GM23338 (cell line): ENCODE results near the gene RPTOR. TPM values are rescaled to one million over a fixed set of nuclear protein-coding genes. Genes with fewer than 3 reads are reported as not detected.

Experiments
- ATAC-seq: fragments of 200-7000 bp; cut with Tn5 transposase; 3 replicates; pipeline ENCODE4 v1.9.1; 2020
- DNase-seq: peaks from one replicate; pipeline ENCODE4 v3.0.0-alpha.2; 2015; ENCODE audit warnings: low spot score
- H2AFZ ChIP-seq: fragments of 200-600 bp; sonication (generic); 2 replicates; pipeline ENCODE4 v1.8.0; 2016; ENCODE audit warnings: antibody characterized with exemption, mild to moderate bottlenecking, moderate library complexity
- H3F3A ChIP-seq: fragments of 200-600 bp; sonication (generic); replicated peaks from 2 replicates; pipeline ENCODE4 v1.8.0; 2017; ENCODE audit warnings: antibody characterized with exemption, mixed run types, low read depth
- H3K27ac ChIP-seq: fragments of 200-600 bp; sonication (generic); 2 replicates; pipeline ENCODE4 v1.6.1; 2016; ENCODE audit warnings: low read depth
- H3K27me3 ChIP-seq: fragments of 200-600 bp; sonication (generic); 2 replicates; pipeline ENCODE4 v1.8.0; 2016; ENCODE audit warnings: mild to moderate bottlenecking, mixed run types, moderate library complexity; ENCODE audit not compliant: insufficient read depth
- H3K36me3 ChIP-seq: fragments of 200-600 bp; sonication (generic); 2 replicates; pipeline ENCODE4 v1.8.0; 2016; ENCODE audit warnings: mild to moderate bottlenecking; ENCODE audit not compliant: insufficient read depth
- H3K4me1 ChIP-seq: fragments of 200-600 bp; sonication (generic); 2 replicates; pipeline ENCODE4 v1.8.0; 2016; ENCODE audit warnings: mild to moderate bottlenecking, moderate library complexity; ENCODE audit not compliant: insufficient read depth
- H3K4me2 ChIP-seq: fragments of 200-600 bp; sonication (generic); 2 replicates; pipeline ENCODE4 v1.7.1; 2017; ENCODE audit warnings: mixed run types
- H3K4me3 ChIP-seq: fragments of 200-600 bp; sonication (generic); 2 replicates; pipeline ENCODE4 v1.6.1; 2016; ENCODE audit warnings: mixed run types
- H3K79me2 ChIP-seq: fragments of 200-600 bp; sonication (generic); replicated peaks from 2 replicates; pipeline ENCODE4 v1.8.0; 2017; ENCODE audit warnings: mild to moderate bottlenecking; ENCODE audit not compliant: insufficient read depth
- H3K9me2 ChIP-seq: fragments of 200-600 bp; sonication (generic); 2 replicates; pipeline ENCODE4 v1.8.0; 2017; ENCODE audit not compliant: insufficient read depth
- H4K20me1 ChIP-seq: fragments of 200-600 bp; sonication (generic); replicated peaks from 2 replicates; pipeline ENCODE4 v1.8.0; 2017; ENCODE audit warnings: mild to moderate bottlenecking; ENCODE audit not compliant: insufficient read depth
- H3K27ac Mint-ChIP-seq: 2 replicates; pipeline ENCODE4 v1.8.0; 2020; ENCODE audit warnings: inconsistent platforms, mild to moderate bottlenecking, moderate library complexity, mixed read lengths
- H3K27me3 Mint-ChIP-seq: 3 replicates; pipeline ENCODE4 v1.8.0; 2022; ENCODE audit warnings: low read depth, mild to moderate bottlenecking, moderate library complexity, mixed read lengths, inconsistent platforms; ENCODE audit not compliant: insufficient read depth, poor library complexity
- H3K36me3 Mint-ChIP-seq: 3 replicates; pipeline ENCODE4 v1.8.0; 2021; ENCODE audit warnings: low read depth, mild to moderate bottlenecking, inconsistent platforms, moderate library complexity, mixed read lengths
- H3K4me1 Mint-ChIP-seq: 3 replicates; pipeline ENCODE4 v1.8.0; 2020; ENCODE audit warnings: mild to moderate bottlenecking, inconsistent platforms, mixed read lengths
- H3K4me3 Mint-ChIP-seq: 3 replicates; pipeline ENCODE4 v1.8.0; 2021; ENCODE audit warnings: moderate library complexity, mild to moderate bottlenecking, inconsistent platforms, mixed read lengths
- H3K9me3 Mint-ChIP-seq: 3 replicates; pipeline ENCODE4 v1.8.0; 2020; ENCODE audit warnings: moderate library complexity, mild to moderate bottlenecking, inconsistent platforms, mixed read lengths
- CREB1 ChIP-seq: fragments of 250-450 bp; sonication (Bioruptor Pico); IDR thresholded peaks from 2 replicates; pipeline ENCODE4 v1.5.0; 2020; ENCODE audit warnings: low read depth, mild to moderate bottlenecking, moderate library complexity
- CTCF ChIP-seq, 2 experiments: fragments of 200-600 bp in 1 of 2; sonication (generic) in 1 of 2; conservative IDR thresholded peaks; 2 replicates each; pipeline versions ENCODE4 v1.5.1 to v1.6.1; 2016 to 2017; ENCODE audit warnings: antibody characterized with exemption in 2 of 2, low read depth in 2 of 2, mild to moderate bottlenecking in 2 of 2, moderate library complexity in 1 of 2
- EZH2 ChIP-seq: fragments of 200-600 bp; sonication (generic); IDR thresholded peaks from one replicate; pipeline ENCODE4 v1.8.0; 2017; ENCODE audit warnings: antibody characterized with exemption, mild to moderate bottlenecking, low read depth; ENCODE audit not compliant: unreplicated experiment
- JUNB ChIP-seq: IDR thresholded peaks from one replicate; pipeline ENCODE4 v1.6.1; 2016; ENCODE audit warnings: antibody characterized with exemption; ENCODE audit not compliant: unreplicated experiment
- NANOG ChIP-seq: IDR thresholded peaks from 2 replicates; pipeline ENCODE4 v1.6.1; 2016; ENCODE audit warnings: antibody characterized with exemption, borderline replicate concordance
- REST ChIP-seq: IDR thresholded peaks from one replicate; pipeline ENCODE4 v1.6.1; 2018; ENCODE audit warnings: antibody characterized with exemption; ENCODE audit not compliant: unreplicated experiment
- STAT1 ChIP-seq: IDR thresholded peaks from one replicate; pipeline ENCODE4 v1.6.1; 2016; ENCODE audit warnings: antibody characterized with exemption; ENCODE audit not compliant: unreplicated experiment
- ZNF331 ChIP-seq: fragments of 250-450 bp; sonication (Bioruptor Pico); IDR thresholded peaks from 2 replicates; pipeline ENCODE4 v1.5.0; 2020; ENCODE audit warnings: low read depth, mild to moderate bottlenecking, moderate library complexity
- ZNF462 ChIP-seq: fragments of 250-450 bp; sonication (Bioruptor Pico); IDR thresholded peaks from 2 replicates; pipeline ENCODE4 v1.5.0; 2020; ENCODE audit warnings: mild to moderate bottlenecking, moderate library complexity
- polyA plus RNA-seq: library from polyadenylated mRNA; unstranded; fragments of >200 nt; fragmentation: Nextera tagmentation; extraction: Ambion mirVana; gene quantifications from 2 replicates; pipeline ENCODE4 v1.2.1, GENCODE V29; 2016
- total RNA-seq: library from RNA; depleted of rRNA; stranded (reverse); fragments of >200 nt; shearing (Covaris generic); gene quantifications from 2 replicates; pipeline ENCODE4 v1.2.3, GENCODE V29; 2014
- TF ChIP-seq, protein P1 (sequence below): IDR thresholded peaks from 2 replicates; pipeline ENCODE4 v1.6.1; 2016; ENCODE audit warnings: antibody characterized with exemption

Gene RPTOR
- total and polyA plus RNA-seq, 2 experiments from 2014 or later, result 9.5 to 38.0 TPM

GRCh38 chr17:80664217-80664790, 119.7 kb downstream of the RPTOR start (continued):
- no peak for TF ChIP-seq ZNF462 (CRISPR knock-in tag)
- TF ChIP-seq, protein P1, sequence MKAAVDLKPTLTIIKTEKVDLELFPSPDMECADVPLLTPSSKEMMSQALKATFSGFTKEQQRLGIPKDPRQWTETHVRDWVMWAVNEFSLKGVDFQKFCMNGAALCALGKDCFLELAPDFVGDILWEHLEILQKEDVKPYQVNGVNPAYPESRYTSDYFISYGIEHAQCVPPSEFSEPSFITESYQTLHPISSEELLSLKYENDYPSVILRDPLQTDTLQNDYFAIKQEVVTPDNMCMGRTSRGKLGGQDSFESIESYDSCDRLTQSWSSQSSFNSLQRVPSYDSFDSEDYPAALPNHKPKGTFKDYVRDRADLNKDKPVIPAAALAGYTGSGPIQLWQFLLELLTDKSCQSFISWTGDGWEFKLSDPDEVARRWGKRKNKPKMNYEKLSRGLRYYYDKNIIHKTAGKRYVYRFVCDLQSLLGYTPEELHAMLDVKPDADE, result no peak
- TF ChIP-seq CREB1 (CRISPR knock-in tag), result no peak
- no peak for TF ChIP-seq JUNB
- TF ChIP-seq STAT1, result no peak

- H3K27ac Mint-ChIP-seq, result no peak overlapping the region
- no peak for ATAC-seq
- no peak overlapping the region for H3K4me3 Mint-ChIP-seq
- Histone ChIP-seq H3K4me3 (no peak overlapping the region), H3K27ac (no peak overlapping the region), H3K9me2 (no peaks in the 10 kb centered on the region), H3F3A (no peaks in the 10 kb centered on the region), H3K79me2 (peaks cover 70% of the 10 kb centered on the region), H3K36me3 (no peaks in the 10 kb centered on the region), H3K27me3 (no peaks in the 10 kb centered on the region), H3K4me1 (peaks cover 18% of the 10 kb centered on the region), H3K4me2 (no peak overlapping the region), H2AFZ (no peak overlapping the region), H4K20me1 (peaks cover 11% of the 10 kb centered on the region)
- DNase-seq, result no peak
- H3K4me1 Mint-ChIP-seq, result peaks cover 53% of the 10 kb centered on the region
- H3K9me3 Mint-ChIP-seq, result no peaks in the 10 kb centered on the region; the same call in 2 of the 3 replicates
- peaks cover 10% of the 10 kb centered on the region for H3K27me3 Mint-ChIP-seq
- no peaks in the 10 kb centered on the region; the same call in 2 of the 3 replicates for H3K36me3 Mint-ChIP-seq
- no peak for TF ChIP-seq NANOG
- no peak for TF ChIP-seq CTCF (conservative IDR thresholded peaks at IDR 0.05; ENCODE audit: low read depth in 2 of 2)
- TF ChIP-seq ZNF331 (CRISPR knock-in tag), result no peak
- TF ChIP-seq EZH2, result no peak
- TF ChIP-seq CREB1 (CRISPR knock-in tag), result no peak
- TF ChIP-seq STAT1, result no peak
- TF ChIP-seq, protein P1, result no peak
- no peak for TF ChIP-seq JUNB
- no peak for TF ChIP-seq REST
These were observed 121.2 kb downstream of the RPTOR start for GRCh38 chr17:80665792-80666191.
